Keratinocyte (primary cell): ENCODE data around the gene UBL5. TPM values are rescaled to one million over a fixed set of nuclear protein-coding genes. Genes with fewer than 3 reads are reported as not detected.
"Not testable (repeated sequence)": the region's sequence is repeated elsewhere in the genome, so short reads cannot be mapped to it uniquely, and the experiment has no call there.

Experiments used
- DNase-seq: peaks from one replicate; pipeline ENCODE4 v3.0.0-alpha.2; 2011; ENCODE audit warnings: low read depth, missing footprints, low spot score
- FAIRE-seq: peaks from 2 replicates; lab custom pipeline; 2011; peaks lifted over from hg19 to GRCh38; lab: Jason Lieb, UNC
- H2AFZ ChIP-seq: 2 replicates; pipeline ENCODE4 v1.6.0; 2012; ENCODE audit warnings: low read length, control low read depth, inconsistent platforms; ENCODE audit not compliant: control insufficient read depth
- H3K27ac ChIP-seq: 2 replicates; pipeline ENCODE4 v1.5.1; 2011; ENCODE audit warnings: low read length; ENCODE audit not compliant: control insufficient read depth, insufficient read depth
- H3K27me3 ChIP-seq: 3 replicates; pipeline ENCODE4 v1.6.0; 2011; ENCODE audit warnings: low read length; ENCODE audit not compliant: control insufficient read depth, insufficient read depth; ENCODE audit errors: extremely low read depth
- H3K36me3 ChIP-seq, 2 experiments: 2 replicates in 1 of 2; 3 replicates in 1 of 2; pipeline ENCODE4 v1.5.1; 2011; ENCODE audit warnings: low read length in 2 of 2, mild to moderate bottlenecking in 1 of 2; ENCODE audit not compliant: control insufficient read depth in 2 of 2, insufficient read depth in 2 of 2; ENCODE audit errors: extremely low read depth in 1 of 2
- H3K4me1 ChIP-seq: 3 replicates; pipeline ENCODE4 v1.5.1; 2011; ENCODE audit warnings: low read length; ENCODE audit not compliant: control insufficient read depth, insufficient read depth; ENCODE audit errors: extremely low read depth
- H3K4me2 ChIP-seq: 3 replicates; pipeline ENCODE4 v1.6.0; 2011; ENCODE audit warnings: low read depth, low read length; ENCODE audit not compliant: control insufficient read depth, insufficient read depth; ENCODE audit errors: extremely low read depth
- H3K4me3 ChIP-seq, 3 experiments: fragments of 200-600 bp in 1 of 3; sonication (generic) in 1 of 3; 2 replicates in 2 of 3; 3 replicates in 1 of 3; pipeline ENCODE4 v1.5.1; 2011 to 2016; ENCODE audit warnings: low read length in 3 of 3, mild to moderate bottlenecking in 3 of 3, control low read depth in 2 of 3, inconsistent platforms in 1 of 3, low read depth in 1 of 3, mixed read lengths in 1 of 3, mixed run types in 1 of 3, moderate library complexity in 1 of 3; ENCODE audit not compliant: control insufficient read depth in 2 of 3, insufficient read depth in 2 of 3; ENCODE audit errors: extremely low read depth in 1 of 3
- H3K79me2 ChIP-seq: 2 replicates; pipeline ENCODE4 v1.6.0; 2012; ENCODE audit warnings: low read length; ENCODE audit not compliant: control insufficient read depth, insufficient read depth
- H3K9ac ChIP-seq: 3 replicates; pipeline ENCODE4 v1.6.0; 2011; ENCODE audit warnings: low read length; ENCODE audit not compliant: control insufficient read depth, insufficient read depth; ENCODE audit errors: extremely low read depth
- H3K9me1 ChIP-seq: 3 replicates; pipeline ENCODE4 v1.6.0; 2011; ENCODE audit warnings: low read length; ENCODE audit not compliant: control insufficient read depth, insufficient read depth; ENCODE audit errors: extremely low read depth
- H3K9me3 ChIP-seq: 2 replicates; pipeline ENCODE4 v1.5.1; 2012; ENCODE audit warnings: low read depth, low read length; ENCODE audit not compliant: control insufficient read depth
- H4K20me1 ChIP-seq: 3 replicates; pipeline ENCODE4 v1.6.0; 2011; ENCODE audit warnings: low read length; ENCODE audit not compliant: control insufficient read depth, insufficient read depth; ENCODE audit errors: extremely low read depth
- CTCF ChIP-seq, 3 experiments: IDR thresholded peaks in 1 of 3; conservative IDR thresholded peaks in 1 of 3; optimal IDR thresholded peaks in 1 of 3; 2 replicates in 2 of 3; 3 replicates in 1 of 3; pipeline versions ENCODE3 to v1.5.1; 2011; ENCODE audit warnings: low read length in 3 of 3, mild to moderate bottlenecking in 3 of 3, moderate library complexity in 2 of 3, control low read depth in 1 of 3, inconsistent platforms in 1 of 3; ENCODE audit not compliant: insufficient read depth in 2 of 3; ENCODE audit errors: extremely low read depth in 1 of 3
- EZH2 ChIP-seq: IDR thresholded peaks from one replicate; pipeline ENCODE4 v1.6.1; 2012; ENCODE audit warnings: inconsistent platforms, mild to moderate bottlenecking, low read length, moderate library complexity
- dilution Hi-C: fragments of 300-500 bp; cut with MboI; formaldehyde crosslinking; loops from one replicate; pipeline ENCODE4 v1.7.0; 2020; ENCODE audit warnings: low sequenced_read_pairs; ENCODE audit not compliant: extremely low pct_ligation_motif_present
- polyA minus RNA-seq, 3 experiments: library from RNA; depleted of rRNA, polyadenylated mRNA; stranded (reverse); fragments of >200 nt; gene quantifications; 1 replicate in 1 of 3; 2 replicates in 1 of 3; 3 replicates in 1 of 3; pipeline ENCODE4 v1.2.3, GENCODE V29; 2011
- polyA plus RNA-seq, 5 experiments: library from polyadenylated mRNA; depleted of rRNA in 3 of 5; stranded (reverse) in 3 of 5; stranded (forward) in 1 of 5; unstranded in 1 of 5; fragments of >200 nt; gene quantifications; 1 replicate in 1 of 5; 2 replicates in 3 of 5; 3 replicates in 1 of 5; pipeline versions ENCODE4 v1.2.1 to v1.2.3, GENCODE V29; 2011 to 2012; ENCODE audit warnings: missing spikeins in 2 of 5, low read depth in 1 of 5, low replicate concordance in 1 of 5

Gene UBL5
- polyA plus RNA-seq (995 to 1,153 TPM (median 1,097 TPM) in 3 replicates), polyA minus RNA-seq (77.0 to 258 TPM (median 227 TPM) in 3 replicates)
- 149 TPM for polyA plus RNA-seq (2011; ENCODE audit: low read depth)
- polyA plus RNA-seq (2011; cell fraction: cytosol; rRNA removed), result 957 and 1,326 TPM in 2 replicates
- 394 and 589 TPM in 2 replicates for polyA plus RNA-seq (2011; cell fraction: nucleus; rRNA removed)
- 696 and 1,022 TPM in 2 replicates for polyA plus RNA-seq (2012; ENCODE audit: low replicate concordance)
- polyA minus RNA-seq (2011; cell fraction: cytosol; rRNA and poly(A)+ RNA removed), result 195 TPM
- 30.7 and 54.1 TPM in 2 replicates for polyA minus RNA-seq (2011; cell fraction: nucleus; rRNA and poly(A)+ RNA removed)

DNA sequence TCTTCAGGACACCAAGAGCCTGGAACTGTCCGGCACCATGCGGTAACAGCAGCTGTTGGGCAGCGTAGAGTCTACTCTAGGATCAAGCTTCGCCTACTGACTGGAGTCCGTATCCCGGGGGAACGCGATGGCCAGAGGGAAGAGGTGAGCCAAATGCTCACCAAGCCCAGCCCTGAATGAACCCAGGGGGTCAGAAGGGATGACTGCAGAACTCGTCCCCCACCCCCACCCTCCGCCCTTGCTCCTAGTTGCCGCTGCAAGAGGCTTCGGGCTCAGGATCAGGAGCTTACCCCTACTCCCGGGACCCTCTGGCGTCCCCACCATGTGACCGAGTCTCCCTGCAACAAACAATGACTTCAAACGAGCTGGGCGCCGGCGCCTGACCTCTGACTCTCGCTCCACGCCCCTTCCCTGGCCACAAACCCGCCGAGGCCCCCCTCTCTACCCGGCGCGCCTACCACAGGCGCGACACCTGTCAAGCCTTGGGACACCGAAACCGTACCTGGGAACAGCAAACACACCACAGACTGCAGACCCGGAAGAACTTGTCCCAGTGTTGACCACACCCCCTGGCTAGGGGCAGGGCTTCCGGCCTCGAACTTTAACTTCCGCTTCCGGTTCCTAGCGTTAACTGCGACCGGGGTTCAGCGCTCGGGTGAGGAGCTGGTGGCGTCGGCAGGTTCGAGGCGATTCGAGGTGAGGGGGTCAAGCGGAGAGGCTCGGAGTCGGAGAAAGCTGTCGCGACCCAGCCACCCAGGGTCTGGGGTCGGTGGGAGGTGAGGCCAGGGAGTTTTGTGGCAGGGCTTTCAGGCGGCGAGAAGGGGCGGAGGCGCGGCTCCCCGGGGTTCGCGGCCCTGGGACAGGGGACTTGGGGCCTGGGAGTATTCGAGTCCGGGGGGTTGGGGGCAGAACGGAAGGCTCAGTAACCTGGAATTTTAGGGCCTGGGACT lies at the start of gene UBL5:
UBL5 (plus strand) TSS at position 630 of the 950 bp plus-strand sequence. CDS start 420 bp downstream, outside the sequence.
- dilution Hi-C loops, result no loop called here

DNA sequence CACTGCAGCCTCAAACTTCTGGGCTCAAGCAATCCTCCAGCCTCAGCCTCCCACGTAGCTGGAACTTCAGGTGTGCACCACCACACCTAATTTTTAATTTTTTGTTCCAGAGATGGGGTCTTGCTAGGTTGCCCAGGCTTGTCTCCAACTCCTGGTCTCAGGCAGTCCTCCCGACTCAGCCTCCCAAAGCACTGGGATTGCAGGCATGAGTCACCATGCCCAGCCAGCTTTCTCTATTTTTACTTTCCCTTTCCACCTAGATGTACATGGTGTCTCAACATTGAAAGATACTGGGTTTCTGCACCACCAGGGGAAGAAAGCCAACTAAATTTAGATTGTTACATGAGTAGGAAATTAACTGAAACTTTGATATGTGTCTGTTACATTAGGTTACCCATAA lies 45.4 kb upstream of the UBL5 start:
- no peaks in the 10 kb centered on the region for H3K79me2 ChIP-seq
- no peaks in the 10 kb centered on the region for H3K9me1 ChIP-seq
- no peak overlapping the region for H3K4me3 ChIP-seq
- no peak for TF ChIP-seq CTCF (optimal IDR thresholded peaks at IDR 0.05 in 1 of 3, IDR thresholded peaks at IDR 0.05 in 1 of 3, conservative IDR thresholded peaks at IDR 0.05 in 1 of 3; ENCODE audit: extremely low read depth in 1 of 3, insufficient read depth in 2 of 3, low read length in 3 of 3)
- TF ChIP-seq EZH2, result no peak
- no peak for DNase-seq
- FAIRE-seq, result no peak
- peaks cover 2% of the 10 kb centered on the region for H3K4me1 ChIP-seq
- H3K36me3 ChIP-seq, result no peaks in the 10 kb centered on the region
- no peak overlapping the region for H3K4me2 ChIP-seq
- no peaks in the 10 kb centered on the region for H4K20me1 ChIP-seq
- no peaks in the 10 kb centered on the region for H3K9me3 ChIP-seq
- H2AFZ ChIP-seq, result no peak overlapping the region
- no peak overlapping the region for H3K27ac ChIP-seq
- H3K9ac ChIP-seq, result no peak overlapping the region
- dilution Hi-C loops, result no loop called here
- no peaks in the 10 kb centered on the region for H3K27me3 ChIP-seq

More for the DNA sequence above, at the start of gene UBL5:
- FAIRE-seq, result peak; percentile 86
- Histone ChIP-seq H3K9me3 (no peaks in the 10 kb centered on the region), H3K4me3 (peak within 1 kb of the TSS; percentile 70 to 98 (median 97)), H3K9ac (peak within 1 kb of the TSS; percentile 90), H3K27me3 (no peaks in the 10 kb centered on the region), H4K20me1 (no peaks in the 10 kb centered on the region), H3K4me1 (peaks cover 6% of the 10 kb centered on the region), H3K36me3 (peaks cover 8% of the 10 kb centered on the region in 2 experiments), H3K27ac (peak within 1 kb of the TSS; percentile 60), H3K4me2 (peak within 1 kb of the TSS; percentile 97), H3K79me2 (peaks cover 48% of the 10 kb centered on the region), H2AFZ (peak within 1 kb of the TSS; percentile 74), H3K9me1 (no peaks in the 10 kb centered on the region)
- TF ChIP-seq CTCF (optimal IDR thresholded peaks at IDR 0.05 in 1 of 3, IDR thresholded peaks at IDR 0.05 in 1 of 3, conservative IDR thresholded peaks at IDR 0.05 in 1 of 3; ENCODE audit: extremely low read depth in 1 of 3, insufficient read depth in 2 of 3, low read length in 3 of 3) (no peak), EZH2 (no peak)
- peak; percentile 83 for DNase-seq

DNA sequence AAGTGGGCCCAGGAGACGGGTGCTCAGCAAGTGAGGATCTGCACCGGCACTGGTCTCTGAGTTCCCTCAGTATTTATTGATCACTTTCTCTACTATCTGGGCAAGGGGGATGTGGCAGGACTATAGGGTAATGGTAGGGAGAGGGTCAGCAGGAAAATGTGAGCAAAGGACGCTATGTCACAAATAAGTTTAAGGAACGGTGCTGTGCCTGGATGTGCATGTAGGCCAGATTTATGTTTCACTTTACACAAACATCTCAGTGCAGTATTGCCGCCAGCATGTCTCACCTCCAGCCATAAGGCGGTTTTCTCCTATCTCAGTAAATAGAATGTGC lies 43.6 kb upstream of the UBL5 start:
- DNase-seq, H2AFZ ChIP-seq, H3K4me3 ChIP-seq, FAIRE-seq, H3K27ac ChIP-seq, H3K4me2 ChIP-seq, H3K27me3 ChIP-seq, H3K4me1 ChIP-seq, dilution Hi-C loops, H4K20me1 ChIP-seq, H3K79me2 ChIP-seq, H3K36me3 ChIP-seq, H3K9me1 ChIP-seq, H3K9ac ChIP-seq, H3K9me3 ChIP-seq: not testable (repeated sequence)
